Activated naive CD8-positive, alpha-beta T cell treated with anti-CD3 and anti-CD28 coated beads, Interleukin-2, amount 50 U/mL, for 24 hours (primary cell): ENCODE data around the gene BOLL.
A peak's percentile ranks its signal among the peaks of the same experiment; 100 is the strongest.
"Not testable (repeated sequence)": the region's sequence is repeated elsewhere in the genome, so short reads cannot be mapped to it uniquely, and the experiment has no call there.

Experiments
- ATAC-seq: fragments of 150-1000 bp; cut with Tn5 transposase; one replicate; pipeline ENCODE4 v1.10.0; 2021
- DNase-seq: peaks from one replicate; pipeline ENCODE4 v3.0.0; 2021
- H3K27ac Mint-ChIP-seq: one replicate; pipeline ENCODE4 v1.8.0; 2021; ENCODE audit warnings: mild to moderate bottlenecking, mixed read lengths
- H3K27me3 Mint-ChIP-seq: one replicate; pipeline ENCODE4 v1.8.0; 2021; ENCODE audit warnings: mixed read lengths
- H3K36me3 Mint-ChIP-seq: one replicate; pipeline ENCODE4 v1.8.0; 2021; ENCODE audit warnings: low read depth, mixed read lengths
- H3K4me1 Mint-ChIP-seq: one replicate; pipeline ENCODE4 v1.8.0; 2021; ENCODE audit warnings: mixed read lengths
- H3K4me3 Mint-ChIP-seq: one replicate; pipeline ENCODE4 v1.8.0; 2021; ENCODE audit warnings: mild to moderate bottlenecking, moderate library complexity, mixed read lengths
- H3K9me3 Mint-ChIP-seq: one replicate; pipeline ENCODE4 v1.8.0; 2021; ENCODE audit warnings: mixed read lengths

The BOLL gene, protein sequence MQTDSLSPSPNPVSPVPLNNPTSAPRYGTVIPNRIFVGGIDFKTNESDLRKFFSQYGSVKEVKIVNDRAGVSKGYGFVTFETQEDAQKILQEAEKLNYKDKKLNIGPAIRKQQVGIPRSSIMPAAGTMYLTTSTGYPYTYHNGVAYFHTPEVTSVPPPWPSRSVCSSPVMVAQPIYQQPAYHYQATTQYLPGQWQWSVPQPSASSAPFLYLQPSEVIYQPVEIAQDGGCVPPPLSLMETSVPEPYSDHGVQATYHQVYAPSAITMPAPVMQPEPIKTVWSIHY

DNA sequence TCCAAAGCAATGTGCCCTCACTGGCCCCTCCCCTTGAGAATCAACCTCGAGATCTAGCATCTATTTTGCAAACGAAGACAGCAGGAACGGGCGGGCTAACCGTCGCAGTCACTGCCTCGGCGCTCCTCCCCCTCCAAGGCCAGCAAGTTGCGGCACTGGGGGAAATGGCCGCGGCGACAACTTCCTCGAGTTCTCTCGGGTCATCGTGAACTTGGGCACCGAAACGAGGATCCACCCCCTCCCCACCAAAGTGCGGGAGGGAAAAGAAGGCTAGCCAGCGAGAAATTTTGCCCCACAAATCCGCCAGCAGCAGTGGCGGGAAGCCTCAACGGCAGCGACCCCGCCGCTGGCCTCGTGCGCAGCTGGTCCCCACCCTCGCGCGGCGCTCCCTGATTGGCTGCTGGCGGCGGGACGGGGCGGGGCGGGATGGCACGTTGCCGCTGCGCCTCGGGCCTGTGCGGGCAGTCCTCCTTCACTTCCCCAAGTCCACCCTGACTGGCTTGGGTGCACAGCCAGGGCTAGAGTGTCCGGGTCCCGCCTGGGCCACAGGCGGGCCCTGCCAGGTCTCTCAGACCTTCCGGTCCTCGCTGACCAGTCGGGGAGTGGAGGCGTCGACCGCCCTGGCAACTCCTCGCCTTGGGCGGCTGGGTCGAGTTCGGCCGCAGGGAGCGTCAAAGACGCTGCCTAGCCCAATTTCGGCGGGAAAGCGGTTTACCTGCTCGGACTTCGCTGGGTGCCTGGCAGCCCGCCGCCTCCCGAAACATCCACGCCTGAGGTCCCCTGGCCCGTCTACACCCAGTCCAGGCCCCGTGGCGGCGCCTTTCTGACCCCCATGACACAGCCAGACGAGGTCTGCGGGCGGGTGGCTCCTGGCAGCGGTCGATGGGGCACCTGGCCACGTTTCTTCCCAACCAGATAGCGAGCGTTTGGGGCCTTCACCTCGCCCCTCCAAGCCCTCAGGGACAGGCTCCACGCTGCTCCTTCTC, at the start of gene BOLL:
TSS of gene BOLL (minus strand) at position 364 of the 986 bp plus-strand sequence. CDS start 3,469 bp downstream, outside the sequence.
- Mint-ChIP-seq H3K36me3 (no peaks in the 10 kb centered on the region), H3K27ac (no peak within 1 kb of the TSS), H3K27me3 (peaks cover 22% of the 10 kb centered on the region), H3K9me3 (no peaks in the 10 kb centered on the region), H3K4me3 (peak within 1 kb of the TSS; percentile 74), H3K4me1 (peaks cover 2% of the 10 kb centered on the region)
- DNase-seq (no peak), ATAC-seq (no peak)

DNA sequence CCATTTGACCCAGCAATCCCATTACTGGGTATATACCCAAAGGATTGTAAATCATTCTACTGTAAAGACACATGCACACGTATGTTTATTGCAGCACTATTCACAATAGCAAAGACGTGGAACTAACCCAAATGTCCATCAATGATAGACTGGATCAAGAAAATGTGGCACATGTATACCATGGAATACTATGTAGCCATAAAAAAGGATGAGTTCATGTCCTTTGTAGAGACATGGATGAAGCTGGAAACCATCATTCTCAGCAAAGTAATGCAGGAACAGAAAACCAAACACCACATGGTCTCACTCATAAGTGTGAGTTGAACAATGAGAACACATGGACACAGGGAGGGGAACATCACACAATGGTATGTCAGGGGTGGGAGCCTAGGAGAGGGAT, 49.7 kb upstream of the BOLL start:
- not testable (repeated sequence) for DNase-seq

DNA sequence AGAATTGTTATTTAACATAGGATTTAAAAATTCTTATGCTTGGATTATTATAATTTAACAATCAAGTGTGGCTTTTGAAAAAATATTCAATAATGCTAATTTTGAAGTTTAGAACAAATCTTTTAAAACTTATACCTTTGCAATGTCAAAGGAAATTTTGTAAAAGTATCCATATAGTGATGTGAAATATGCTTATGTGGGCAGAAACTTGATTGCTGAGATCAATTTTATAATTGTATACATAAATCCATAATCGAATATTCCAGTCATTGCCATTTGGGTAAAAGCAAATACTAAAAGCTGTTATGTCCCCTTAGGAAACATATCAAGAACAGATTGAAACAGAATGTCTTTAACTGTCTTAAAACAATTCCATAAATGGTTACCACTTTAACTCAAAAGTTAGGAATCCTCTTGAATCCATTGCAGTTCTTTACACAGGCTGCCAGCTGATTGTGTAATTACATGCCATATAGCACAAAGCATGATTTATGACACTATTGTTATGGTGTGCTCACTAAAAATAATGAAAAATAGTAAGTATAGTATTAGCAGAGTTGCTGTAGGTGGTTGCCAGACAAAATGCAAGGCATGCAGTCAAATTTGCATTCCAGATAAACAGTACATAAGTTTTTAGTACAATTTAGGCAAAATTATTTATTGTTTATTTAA, 43.5 kb upstream of the BOLL start:
- Mint-ChIP-seq H3K27me3 (no peaks in the 10 kb centered on the region), H3K36me3 (no peaks in the 10 kb centered on the region), H3K9me3 (peaks cover 18% of the 10 kb centered on the region), H3K27ac (no peak overlapping the region), H3K4me3 (no peak overlapping the region), H3K4me1 (no peaks in the 10 kb centered on the region)
- DNase-seq (no peak), ATAC-seq (no peak)

More for the DNA sequence above, 49.7 kb upstream of the BOLL start:
- not testable (repeated sequence) for H3K27me3 Mint-ChIP-seq, H3K36me3 Mint-ChIP-seq, ATAC-seq, H3K4me3 Mint-ChIP-seq, H3K27ac Mint-ChIP-seq
- peaks cover 31% of the 10 kb centered on the region for H3K4me1 Mint-ChIP-seq
- H3K9me3 Mint-ChIP-seq, result peaks cover 18% of the 10 kb centered on the region

DNA sequence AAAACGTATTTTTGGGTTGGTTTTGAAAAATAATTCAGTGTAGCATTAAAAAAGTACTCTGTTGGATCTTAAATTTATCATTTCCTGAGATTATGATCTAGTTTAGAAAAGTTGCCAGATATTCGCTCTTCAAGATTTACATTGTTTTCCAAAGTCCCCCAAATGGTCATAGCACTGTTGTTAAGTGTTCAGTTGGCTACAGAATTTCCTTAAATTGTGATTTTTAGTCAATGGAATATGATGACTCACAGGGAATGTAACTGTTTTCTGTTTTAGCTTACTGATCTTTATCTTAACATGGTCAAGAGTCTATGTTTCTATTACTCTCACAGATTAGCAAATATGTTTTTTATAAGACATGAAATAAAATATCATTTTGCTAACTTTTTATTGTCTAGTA, 42.5 kb upstream of the BOLL start:
- no peaks in the 10 kb centered on the region for H3K36me3 Mint-ChIP-seq
- no peaks in the 10 kb centered on the region for H3K4me1 Mint-ChIP-seq
- ATAC-seq, result no peak
- H3K9me3 Mint-ChIP-seq, result peaks cover 18% of the 10 kb centered on the region
- H3K27ac Mint-ChIP-seq, result no peak overlapping the region
- no peaks in the 10 kb centered on the region for H3K27me3 Mint-ChIP-seq
- DNase-seq, result no peak
- no peak overlapping the region for H3K4me3 Mint-ChIP-seq

DNA sequence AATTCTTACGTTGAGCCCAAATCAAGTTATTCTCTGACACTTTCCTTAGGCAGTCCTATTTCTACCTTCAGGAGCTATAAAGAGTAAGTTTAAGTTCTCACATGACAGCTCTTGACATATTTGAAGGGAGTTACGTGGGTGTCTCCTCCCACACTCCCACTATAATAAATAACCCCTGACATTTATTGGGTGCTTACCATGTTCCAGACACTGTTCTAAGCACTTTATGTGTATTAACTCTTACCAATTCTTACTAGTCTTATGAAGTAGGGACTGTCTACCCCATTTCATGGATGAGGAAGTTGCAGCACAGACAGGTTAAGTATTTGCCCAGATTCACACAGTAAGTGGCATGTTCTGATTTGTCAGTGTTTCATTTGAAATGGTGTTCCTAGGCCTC, 37.2 kb upstream of the BOLL start:
- DNase-seq (no peak), ATAC-seq (no peak)
- H3K4me3 Mint-ChIP-seq, result no peak overlapping the region
- H3K27me3 Mint-ChIP-seq, result no peaks in the 10 kb centered on the region
- H3K27ac Mint-ChIP-seq, result no peak overlapping the region
- peaks cover 2% of the 10 kb centered on the region for H3K36me3 Mint-ChIP-seq
- peaks cover 9% of the 10 kb centered on the region for H3K4me1 Mint-ChIP-seq
- peaks cover 4% of the 10 kb centered on the region for H3K9me3 Mint-ChIP-seq

DNA sequence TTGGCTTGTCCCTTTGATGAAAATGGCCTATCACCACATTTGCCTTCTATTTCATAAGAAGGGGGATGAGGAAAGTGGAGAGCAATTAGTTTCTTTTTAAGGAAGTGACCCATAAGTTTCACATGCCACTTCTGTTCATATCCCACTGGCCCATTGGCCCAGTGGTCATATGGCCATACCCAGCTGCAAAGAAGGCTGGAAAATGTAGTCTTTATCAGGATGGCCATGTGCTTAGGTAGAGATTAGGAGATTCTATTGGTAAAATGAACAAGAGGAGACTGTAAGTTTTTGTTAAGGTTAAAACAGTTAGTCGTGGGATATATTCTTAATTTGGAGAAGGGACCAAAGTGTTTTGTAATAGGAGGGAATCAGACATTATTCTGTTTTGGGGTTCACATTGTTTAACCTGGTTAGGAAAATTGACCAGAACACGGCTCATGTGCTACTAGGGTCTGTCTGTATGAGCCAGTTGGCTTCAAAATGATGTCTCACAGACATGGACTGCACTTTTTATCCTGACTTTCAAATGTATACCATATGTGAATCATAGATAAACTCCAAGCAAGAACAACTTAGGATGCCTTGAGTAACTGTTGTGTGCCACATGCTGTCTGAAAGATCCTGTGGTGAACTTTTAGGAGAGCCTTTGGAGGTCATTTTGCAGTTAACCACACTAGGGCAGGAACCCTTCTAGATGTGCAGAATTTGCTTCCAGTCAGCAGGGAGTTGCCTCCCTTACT, 36.6 kb upstream of the BOLL start:
- Mint-ChIP-seq H3K9me3 (peaks cover 4% of the 10 kb centered on the region), H3K27ac (no peak overlapping the region), H3K4me1 (peaks cover 9% of the 10 kb centered on the region), H3K36me3 (peaks cover 2% of the 10 kb centered on the region), H3K4me3 (no peak overlapping the region), H3K27me3 (no peaks in the 10 kb centered on the region)
- ATAC-seq (no peak), DNase-seq (no peak)

DNA sequence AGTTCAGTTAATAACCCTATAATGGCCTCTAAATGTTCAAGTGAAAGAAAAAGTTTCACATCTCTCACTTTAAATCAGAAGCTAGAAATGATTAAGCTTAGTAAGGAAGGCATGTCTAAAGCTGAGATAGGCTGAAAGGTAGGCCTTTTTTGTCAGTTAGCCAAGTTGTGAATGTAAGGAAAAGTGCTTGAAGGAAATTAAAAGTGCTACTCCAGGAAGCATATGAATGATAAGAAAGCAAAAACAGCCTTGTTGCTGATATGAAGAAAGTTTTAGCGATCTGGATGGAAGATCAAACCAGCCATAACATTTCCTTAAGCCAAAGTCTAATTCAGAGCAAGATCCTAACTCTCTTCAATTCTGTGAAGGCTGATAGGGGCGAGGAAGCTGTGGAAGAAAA, 29.4 kb upstream of the BOLL start:
- no peaks in the 10 kb centered on the region for H3K27me3 Mint-ChIP-seq
- ATAC-seq (no peak), DNase-seq (no peak)
- H3K9me3 Mint-ChIP-seq, result peaks cover 4% of the 10 kb centered on the region
- no peak overlapping the region for H3K27ac Mint-ChIP-seq
- peaks cover 19% of the 10 kb centered on the region for H3K4me1 Mint-ChIP-seq
- no peak overlapping the region for H3K4me3 Mint-ChIP-seq
- peaks cover 2% of the 10 kb centered on the region for H3K36me3 Mint-ChIP-seq

DNA sequence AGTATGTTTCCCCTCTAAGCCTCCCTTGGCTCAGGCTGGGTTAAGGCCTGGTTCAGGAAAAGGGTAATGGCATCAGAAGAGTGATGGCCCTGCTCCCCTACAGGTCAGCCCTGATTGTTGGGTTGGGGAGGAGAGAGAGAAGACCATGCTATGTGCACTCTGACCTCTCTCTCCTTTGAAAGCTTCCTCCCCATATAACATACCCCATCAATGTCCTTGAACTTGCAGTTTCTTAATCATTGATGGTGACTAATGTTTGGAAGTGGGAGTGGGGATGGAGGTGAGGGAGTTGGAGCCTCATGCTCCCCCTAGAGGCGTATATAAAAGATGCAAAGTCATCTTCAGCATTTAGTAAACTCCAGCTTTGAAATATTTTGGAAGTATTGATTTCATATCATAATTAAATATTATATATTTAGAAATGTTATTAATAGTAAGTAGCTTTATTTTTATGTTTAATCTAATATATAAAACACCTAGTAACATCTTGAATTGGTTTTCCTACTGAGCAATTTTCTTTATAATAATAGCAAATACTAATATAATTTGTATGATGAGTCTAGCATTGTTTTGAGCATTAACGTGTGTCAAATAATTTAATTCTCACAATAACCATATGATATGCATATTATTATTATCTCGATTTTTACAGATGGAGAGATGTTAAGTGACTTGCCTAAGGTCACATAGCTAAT, 28.1 kb upstream of the BOLL start:
- Mint-ChIP-seq H3K4me1 (peaks cover 28% of the 10 kb centered on the region), H3K36me3 (peaks cover 2% of the 10 kb centered on the region), H3K4me3 (no peak overlapping the region), H3K9me3 (peaks cover 4% of the 10 kb centered on the region), H3K27ac (no peak overlapping the region), H3K27me3 (no peaks in the 10 kb centered on the region)
- peak; percentile 78 for ATAC-seq
- DNase-seq, result no peak

DNA sequence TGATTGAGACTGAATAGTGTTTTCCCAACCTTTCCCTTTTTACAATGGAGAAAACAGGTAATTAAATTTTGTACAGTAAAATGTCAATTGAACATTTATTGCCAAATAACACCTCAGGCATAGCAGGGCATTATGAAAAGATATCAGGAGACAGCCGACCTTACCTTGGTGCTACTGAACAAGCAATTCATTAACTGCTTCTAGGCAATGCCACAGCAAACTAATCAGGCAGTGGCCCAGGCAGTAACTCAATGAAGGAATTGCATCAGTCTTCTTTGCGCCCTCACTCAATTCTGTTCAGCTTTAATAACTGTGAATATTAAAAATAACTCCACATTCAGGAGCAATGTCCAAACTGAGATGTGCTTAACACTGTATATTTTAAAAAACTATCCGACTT, 25.4 kb upstream of the BOLL start:
- Mint-ChIP-seq H3K36me3 (no peaks in the 10 kb centered on the region), H3K4me1 (peaks cover 46% of the 10 kb centered on the region), H3K4me3 (no peak overlapping the region), H3K27me3 (peaks cover 8% of the 10 kb centered on the region), H3K27ac (no peak overlapping the region), H3K9me3 (no peaks in the 10 kb centered on the region)
- no peak for DNase-seq
- ATAC-seq, result no peak

DNA sequence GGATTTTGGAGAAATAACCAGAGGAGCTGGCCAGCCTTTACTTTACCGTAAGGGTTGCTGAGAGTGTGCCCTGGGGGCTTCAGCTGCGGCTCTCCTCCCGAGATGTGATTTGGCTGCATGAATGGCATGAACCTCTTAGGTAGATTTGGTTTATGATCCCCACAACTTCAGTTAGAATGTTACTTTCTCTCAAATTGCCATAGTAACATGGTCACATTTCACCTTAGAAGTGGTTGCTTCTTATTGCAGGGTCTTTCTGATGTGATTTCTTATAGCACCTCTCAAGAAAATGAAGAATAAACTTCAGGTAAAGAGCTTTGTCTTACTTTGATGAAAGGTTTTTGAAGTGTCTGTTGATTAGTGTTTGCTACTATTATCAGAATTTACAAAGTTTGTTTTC, 24.9 kb upstream of the BOLL start:
- H3K4me3 Mint-ChIP-seq, result no peak overlapping the region
- peaks cover 10% of the 10 kb centered on the region for H3K27me3 Mint-ChIP-seq
- H3K27ac Mint-ChIP-seq, result no peak overlapping the region
- no peaks in the 10 kb centered on the region for H3K36me3 Mint-ChIP-seq
- no peak for ATAC-seq
- DNase-seq, result no peak
- no peaks in the 10 kb centered on the region for H3K9me3 Mint-ChIP-seq
- H3K4me1 Mint-ChIP-seq, result peaks cover 44% of the 10 kb centered on the region

DNA sequence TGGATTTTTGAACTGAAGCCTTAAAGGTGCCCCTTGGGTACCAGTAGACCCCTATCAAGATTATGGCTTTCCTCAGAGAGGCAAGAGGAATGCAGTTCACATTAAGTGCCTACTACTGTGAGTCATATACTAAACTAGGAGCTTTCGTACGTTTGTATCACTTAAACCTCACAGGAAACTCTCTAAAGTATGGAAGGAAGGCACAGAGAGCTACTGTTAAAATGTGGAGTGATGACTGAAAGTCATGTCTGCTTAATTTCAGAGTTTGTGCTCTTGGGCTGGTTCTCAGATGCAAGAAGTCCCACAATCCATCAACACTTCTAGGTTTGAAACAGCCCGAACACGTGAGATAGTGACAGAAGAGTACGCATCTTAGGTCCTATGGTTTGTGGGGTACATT, 23.9 kb upstream of the BOLL start:
- Mint-ChIP-seq H3K27ac (peak overlapping the region; percentile 9), H3K9me3 (no peaks in the 10 kb centered on the region), H3K4me3 (peak overlapping the region; percentile 27), H3K4me1 (peaks cover 38% of the 10 kb centered on the region), H3K27me3 (peaks cover 10% of the 10 kb centered on the region), H3K36me3 (no peaks in the 10 kb centered on the region)
- ATAC-seq (no peak), DNase-seq (no peak)

DNA sequence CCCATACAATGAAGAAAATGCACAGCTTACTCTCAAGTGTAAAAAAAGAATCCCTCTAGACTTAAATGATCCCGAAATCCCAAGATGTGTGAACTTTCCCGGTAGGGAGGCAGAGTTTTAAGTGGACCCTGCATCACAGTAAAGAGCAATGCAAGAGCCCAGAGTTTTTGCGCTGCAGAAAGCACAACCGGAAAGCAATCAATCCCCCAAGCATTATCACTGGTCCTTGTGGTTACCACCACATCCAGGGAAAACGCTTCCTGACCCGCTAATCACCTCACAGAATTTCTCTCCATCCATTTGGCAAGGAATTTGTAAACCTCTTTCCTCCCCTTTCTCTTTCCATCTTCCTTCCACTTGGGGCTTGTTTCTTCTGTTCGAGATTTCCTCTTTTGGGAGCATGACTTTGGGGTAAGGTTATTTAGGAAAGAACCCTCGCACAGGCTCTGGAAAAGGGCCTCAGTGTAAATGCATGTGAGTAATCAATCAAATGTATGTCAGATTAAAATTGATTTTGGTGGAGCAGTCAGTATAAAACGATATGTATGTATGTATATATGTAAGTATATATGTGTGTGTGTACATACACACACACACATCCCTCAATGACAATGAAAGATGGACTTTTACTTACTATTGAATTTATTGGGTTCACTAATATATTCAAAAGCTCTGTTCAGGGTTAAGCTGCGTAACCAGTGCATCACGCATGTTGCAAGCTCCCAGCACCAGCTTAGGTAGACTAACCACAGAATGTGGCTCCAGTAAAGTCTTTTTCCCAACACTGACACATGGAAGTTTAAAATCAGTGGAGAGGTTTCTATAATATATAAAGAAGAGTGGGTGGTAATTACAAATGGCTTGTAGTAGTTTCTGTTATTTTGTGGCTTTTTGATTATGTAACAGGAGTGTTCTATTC, 20.9 kb upstream of the BOLL start:
- H3K9me3 Mint-ChIP-seq, result no peaks in the 10 kb centered on the region
- no peak for DNase-seq
- H3K27me3 Mint-ChIP-seq, result peaks cover 11% of the 10 kb centered on the region
- peak overlapping the region; percentile 58 for H3K27ac Mint-ChIP-seq
- H3K4me3 Mint-ChIP-seq, result peak overlapping the region; percentile 85
- no peaks in the 10 kb centered on the region for H3K36me3 Mint-ChIP-seq
- no peak for ATAC-seq
- peaks cover 48% of the 10 kb centered on the region for H3K4me1 Mint-ChIP-seq
